GM12878 (cell line): ENCODE results near the gene FAHD1. TPM values are rescaled to one million over a fixed set of nuclear protein-coding genes. Genes with fewer than 3 reads are reported as not detected.

Source experiments
- ATAC-seq: fragments of 200-7000 bp; cut with Tn5 transposase; 3 replicates; pipeline ENCODE4 v1.9.1; 2020; ENCODE audit warnings: mild to moderate bottlenecking, moderate library complexity
- BruUV-seq: library from RNA; stranded (reverse); fragments of 400-500 nt; replicated peaks from 2 replicates; lab custom pipeline; 2021; lab: Mats Ljungman, UMichigan
- CTCF ChIA-PET: fragments of 300-600 bp; sonication (Branson Sonifier 250); formaldehyde crosslinking; extraction: SDS; loops from one replicate; lab custom pipeline; 2021; ENCODE audit warnings: inconsistent platforms; lab: Yijun Ruan, JAX
- POLR2A ChIA-PET: fragments of 350-600 bp; formaldehyde crosslinking; extraction: SDS; loops from one replicate; lab custom pipeline; 2021; ENCODE audit warnings: inconsistent platforms; lab: Charles Lee
- RAD21 ChIA-PET: fragments of 300-600 bp; sonication (Branson Sonifier 250); formaldehyde crosslinking; loops from one replicate; lab custom pipeline; 2023; ENCODE audit warnings: antibody characterized with exemption; ENCODE audit not compliant: unreplicated experiment; lab: Charles Lee
- SMC1A ChIA-PET: fragments of 300-600 bp; sonication (Branson Sonifier 250); formaldehyde crosslinking; loops from one replicate; lab custom pipeline; 2023; ENCODE audit not compliant: unreplicated experiment, uncharacterized antibody; lab: Charles Lee
- DNase-seq: peaks from one replicate; pipeline ENCODE4 v3.0.0-alpha.2; 2011; ENCODE audit warnings: low read depth, low spot score
- FAIRE-seq: peaks from 3 replicates; lab custom pipeline; 2011; peaks lifted over from hg19 to GRCh38; lab: Jason Lieb, UNC
- H2AFZ ChIP-seq: 2 replicates; pipeline ENCODE4 v1.6.0; 2011; ENCODE audit warnings: low read depth, low read length, control low read depth; ENCODE audit not compliant: control insufficient read depth
- H3K27ac ChIP-seq: 2 replicates; pipeline ENCODE4 v1.5.1; 2011; ENCODE audit warnings: control low read depth; ENCODE audit not compliant: control insufficient read depth, insufficient read depth
- H3K27me3 ChIP-seq, 2 experiments: replicated peaks in 1 of 2; 2 replicates each; pipeline versions ENCODE4 v1.6.0 to v1.6.1; 2011; ENCODE audit warnings: low read length in 1 of 2; ENCODE audit not compliant: control insufficient read depth in 2 of 2, insufficient read depth in 2 of 2
- H3K36me3 ChIP-seq, 2 experiments: 2 replicates each; pipeline ENCODE4 v1.5.1; 2011; ENCODE audit warnings: low read length in 1 of 2; ENCODE audit not compliant: control insufficient read depth in 2 of 2, insufficient read depth in 2 of 2
- H3K4me1 ChIP-seq: 2 replicates; pipeline ENCODE4 v1.6.1; 2011; ENCODE audit warnings: mild to moderate bottlenecking, low read length, moderate library complexity, mixed read lengths; ENCODE audit not compliant: control insufficient read depth, insufficient read depth
- H3K4me2 ChIP-seq: 2 replicates; pipeline ENCODE4 v1.6.0; 2011; ENCODE audit warnings: control low read depth; ENCODE audit not compliant: control insufficient read depth, insufficient read depth
- H3K4me3 ChIP-seq: fragments of 200-600 bp; sonication (generic); 2 replicates; pipeline ENCODE4 v1.5.1; 2016
- H3K79me2 ChIP-seq: 2 replicates; pipeline ENCODE4 v1.6.0; 2011; ENCODE audit warnings: low read length; ENCODE audit not compliant: control insufficient read depth, insufficient read depth
- H3K9ac ChIP-seq: 2 replicates; pipeline ENCODE4 v1.8.0; 2011; ENCODE audit warnings: low read length, control low read depth, mixed read lengths; ENCODE audit not compliant: control insufficient read depth, insufficient read depth
- H3K9me3 ChIP-seq: replicated peaks from 3 replicates; pipeline ENCODE4 v1.5.1; 2011; ENCODE audit warnings: mild to moderate bottlenecking, low read length; ENCODE audit not compliant: control insufficient read depth, insufficient read depth
- H4K20me1 ChIP-seq: 2 replicates; pipeline ENCODE4 v1.6.0; 2011; ENCODE audit not compliant: control insufficient read depth, insufficient read depth
- BACH1 ChIP-seq: fragments of 450-650 bp; IDR thresholded peaks from 2 replicates; pipeline ENCODE4 v1.6.1; 2017; ENCODE audit warnings: mild to moderate bottlenecking, borderline replicate concordance
- CREM ChIP-seq: IDR thresholded peaks from 2 replicates; pipeline ENCODE4 v1.6.1; 2014; ENCODE audit warnings: antibody characterized with exemption, low read depth
- DPF2 ChIP-seq: fragments of 450-650 bp; IDR thresholded peaks from 2 replicates; pipeline ENCODE4 v1.6.1; 2017; ENCODE audit warnings: mild to moderate bottlenecking
- EED ChIP-seq: sonication (generic); IDR thresholded peaks from 2 replicates; pipeline ENCODE4 v1.6.1; 2016; ENCODE audit warnings: antibody characterized with exemption, low read depth
- ELK1 ChIP-seq: IDR thresholded peaks from 2 replicates; pipeline ENCODE4 v1.6.1; 2012; ENCODE audit warnings: low read depth, low read length, improper control_type of control experiment
- GATAD2B ChIP-seq: fragments of 450-650 bp; conservative IDR thresholded peaks from 2 replicates; pipeline ENCODE4 v1.6.1; 2017; ENCODE audit warnings: low read depth, mild to moderate bottlenecking, moderate library complexity
- MEF2A ChIP-seq: IDR thresholded peaks from 2 replicates; pipeline ENCODE4 v1.6.1; 2011; ENCODE audit warnings: low read depth, mild to moderate bottlenecking, low read length, moderate library complexity; ENCODE audit not compliant: insufficient read depth
- RAD51 ChIP-seq: fragments of 450-650 bp; IDR thresholded peaks from 2 replicates; pipeline ENCODE4 v1.6.1; 2016; ENCODE audit warnings: moderate library complexity, mild to moderate bottlenecking, inconsistent platforms
- RUNX3 ChIP-seq: IDR thresholded peaks from 2 replicates; pipeline ENCODE4 v1.6.1; 2012; ENCODE audit warnings: low read length, inconsistent platforms
- SIN3A ChIP-seq: IDR thresholded peaks from 2 replicates; pipeline ENCODE4 v1.6.1; 2012; ENCODE audit warnings: low read depth, low read length, improper control_type of control experiment
- SMAD1 ChIP-seq: fragments of 450-650 bp; IDR thresholded peaks from 2 replicates; pipeline ENCODE4 v1.6.1; 2018; ENCODE audit warnings: mild to moderate bottlenecking, low read depth; ENCODE audit not compliant: partially characterized antibody
- SREBF2 ChIP-seq: IDR thresholded peaks from 2 replicates; pipeline ENCODE4 v1.6.1; 2012; ENCODE audit warnings: mild to moderate bottlenecking, low read length
- USF1 ChIP-seq: IDR thresholded peaks from 2 replicates; pipeline ENCODE4 v1.6.1; 2011; ENCODE audit warnings: borderline replicate concordance, low read depth, mild to moderate bottlenecking, moderate library complexity, mixed read lengths, low read length; ENCODE audit not compliant: insufficient read depth; ENCODE audit errors: extremely low read length
- WRNIP1 ChIP-seq: IDR thresholded peaks from 2 replicates; pipeline ENCODE4 v1.6.1; 2011; ENCODE audit warnings: low read depth, low read length, improper control_type of control experiment, borderline replicate concordance
- WGBS: methylation state at CpG from one replicate; pipeline ENCODE4 v1.1.6; 2016; ENCODE audit warnings: low lambda C conversion rate; ENCODE audit not compliant: insufficient replicate concordance, insufficient coverage; ENCODE audit errors: missing lambda C conversion rate; 5-methylcytosine and 5-hydroxymethylcytosine counted together
- in situ Hi-C: fragments of 300-500 bp; cut with MboI; formaldehyde crosslinking; loops from 9 replicates; pipeline ENCODE4 v1.14.3; 2018; ENCODE audit warnings: mixed read lengths
- intact Hi-C: fragments of 100-400 bp; cut with micrococcal nuclease; formaldehyde crosslinking; loops from one replicate; pipeline ENCODE4 v1.14.2; 2022; ENCODE audit not compliant: unreplicated experiment
- polyA plus RNA-seq, 11 experiments: library from polyadenylated mRNA; depleted of rRNA in 4 of 11; unstranded in 6 of 11; stranded (reverse) in 5 of 11; fragments of >200 nt; fragmentation: Nextera tagmentation in 4 of 11; fragmentation: Illumina TruSeq in 1 of 11; extraction: Ambion mirVana in 4 of 11; extraction: Trizol in 1 of 11; gene quantifications; 1 replicate in 1 of 11; 2 replicates in 10 of 11; pipeline versions ENCODE4 v1.2.1 to v1.2.3, GENCODE V29; 2011 to 2016; ENCODE audit warnings: inconsistent platforms in 2 of 11, missing spikeins in 2 of 11, low read depth in 1 of 11
- total RNA-seq, 4 experiments: library from RNA; depleted of rRNA in 3 of 4; stranded (reverse); fragments of >200 nt in 3 of 4; fragmentation: Illumina TruSeq in 1 of 4; extraction: Trizol in 1 of 4; gene quantifications; 2 replicates each; pipeline versions ENCODE4 v1.2.1 to v1.2.3, GENCODE V29; 2013 to 2021

Gene FAHD1
- total and polyA plus RNA-seq, 10 of the 15 experiments (the other 5 are each of a cell fraction or from before 2014, with no cell fraction given): 4.3 to 43.0 (median 18.8) TPM

GRCh38 chr16:1825381-1825863 is 1.6 kb upstream of the FAHD1 start:
- 54% methylated on average over 15 of the region's 15 CpGs for WGBS
- ChIA-PET RAD21 (no interaction called here), CTCF (no interaction called here), SMC1A (interaction anchor here (1.6 kb wide), 1 partner anchor 43 kb away, joined by 3 read pairs; the partner anchor contains the start of genes NUBP2 and SPSB3), POLR2A (no interaction called here)
- Histone ChIP-seq H3K27me3 (no peaks in the 10 kb centered on the region), H3K79me2 (peaks cover 17% of the 10 kb centered on the region), H3K36me3 (no peaks in the 10 kb centered on the region), H3K4me2 (peak overlapping the region; percentile 70), H3K9me3 (no peaks in the 10 kb centered on the region), H3K4me1 (peaks cover 4% of the 10 kb centered on the region; the same call in 1 of the 2 replicates), H3K4me3 (peak overlapping the region; percentile 75), H4K20me1 (no peaks in the 10 kb centered on the region), H2AFZ (no peak overlapping the region), H3K27ac (no peak overlapping the region), H3K9ac (no peak overlapping the region)
- TSS peak; percentile 74 for BruUV-seq
- TF ChIP-seq SIN3A (no peak), RUNX3 (no peak)
- FAIRE-seq: no peak
- intact Hi-C loops: no loop called here
- no peak for DNase-seq
- in situ Hi-C loops: no loop called here
- no peak for ATAC-seq

- peak overlapping the region; percentile 75 for H3K4me3 ChIP-seq
- no peaks in the 10 kb centered on the region for H3K9me3 ChIP-seq
- in situ Hi-C loops (no loop called here), intact Hi-C loops (loop anchor here (2.0 kb wide), 1 partner anchor 43 kb away; the partner anchor contains the start of genes NUBP2 and SPSB3)
- no TSS peak for BruUV-seq
- H3K9ac ChIP-seq: peak overlapping the region; percentile 48; the same call in 1 of the 2 replicates
- H3K4me1 ChIP-seq: peaks cover 4% of the 10 kb centered on the region; the same call in 1 of the 2 replicates
- ChIA-PET SMC1A (no interaction called here), CTCF (no interaction called here), RAD21 (no interaction called here), POLR2A (interaction anchor here (2.4 kb wide), 1 partner anchor 44 kb away, joined by 8 read pairs; the partner anchor contains the start of genes NUBP2 and SPSB3)
- 2% methylated on average over 77 of the region's 96 CpGs for WGBS
- DNase-seq (no peak), ATAC-seq (peak; percentile 48), FAIRE-seq (no peak)
- no peaks in the 10 kb centered on the region for H3K36me3 ChIP-seq
- peak overlapping the region; percentile 99 for H2AFZ ChIP-seq
- H3K27me3 ChIP-seq: no peaks in the 10 kb centered on the region
- no peak overlapping the region for H3K27ac ChIP-seq
- peaks cover 17% of the 10 kb centered on the region for H3K79me2 ChIP-seq
- H3K4me2 ChIP-seq: peak overlapping the region; percentile 70
- no peaks in the 10 kb centered on the region for H4K20me1 ChIP-seq
- TF ChIP-seq USF1: no peak
- no peak for TF ChIP-seq MEF2A
- TF ChIP-seq SREBF2: no peak
- TF ChIP-seq GATAD2B: peak; percentile 77
- no peak for TF ChIP-seq CREM
- no peak for TF ChIP-seq SMAD1
- no peak for TF ChIP-seq ELK1
- TF ChIP-seq EED: no peak
- TF ChIP-seq BACH1: peak; percentile 46; the same call in 1 of the 2 replicates
- TF ChIP-seq DPF2: peak; percentile 42
- no peak for TF ChIP-seq WRNIP1
- TF ChIP-seq RAD51: no peak
Observed at GRCh38 chr16:1825864-1826690, 929 bp upstream of the FAHD1 start.
